ENCODE measurements around the gene BTF3.

- no peak for TF ChIP-seq HDGF (IDR thresholded peaks at IDR 0.05; ENCODE audit: borderline replicate concordance)
- TF ChIP-seq SP1 (IDR thresholded peaks at IDR 0.05) = no peak
- TF ChIP-seq ARNT (IDR thresholded peaks at IDR 0.05) = no peak
- TF ChIP-seq SUZ12 (IDR thresholded peaks at IDR 0.05) = no peak
- TF ChIP-seq PKNOX1 (IDR thresholded peaks at IDR 0.05) = no peak
- TF ChIP-seq BHLHE40 (IDR thresholded peaks at IDR 0.05; ENCODE audit: borderline replicate concordance) = no peak
- TF ChIP-seq ELF4 (IDR thresholded peaks at IDR 0.05) = no peak
These were observed 36.7 kb downstream of the BTF3 start for GRCh38 chr5:73534971-73535370.
